HepG2 (cell line): ENCODE data around the gene ATP11A. TPM values are rescaled to one million over a fixed set of nuclear protein-coding genes. Genes with fewer than 3 reads are reported as not detected.

Experiments used
- BCL6 ChIP-seq: IDR thresholded peaks from 2 replicates; pipeline ENCODE4 v1.6.1; 2016; ENCODE audit warnings: missing genetic modification reagents, missing compliant biosample characterization
- BRCA1 ChIP-seq: sonication (generic); formaldehyde crosslinking; IDR thresholded peaks from 2 replicates; pipeline ENCODE4 v1.4.0; 2020; ENCODE audit warnings: missing genetic modification reagents
- CHCHD3 ChIP-seq: sonication (generic); formaldehyde crosslinking; IDR thresholded peaks from 2 replicates; pipeline ENCODE4 v1.8.0; 2022; ENCODE audit warnings: mild to moderate bottlenecking, missing genetic modification reagents, moderate library complexity
- ELF1 ChIP-seq: sonication (generic); formaldehyde crosslinking; IDR thresholded peaks from 2 replicates; pipeline ENCODE4 v1.4.0; 2020; ENCODE audit warnings: missing genetic modification reagents
- GTF3A ChIP-seq: sonication (generic); formaldehyde crosslinking; conservative IDR thresholded peaks from 2 replicates; pipeline ENCODE4 v1.4.0; 2020; ENCODE audit warnings: mild to moderate bottlenecking, missing genetic modification reagents
- HNRNPUL1 ChIP-seq: fragments of 200-400 bp; formaldehyde crosslinking; IDR thresholded peaks from 2 replicates; pipeline ENCODE4 v1.6.1; 2017; ENCODE audit warnings: low read depth, mild to moderate bottlenecking, low read length, moderate library complexity
- JUN ChIP-seq: sonication (generic); formaldehyde crosslinking; IDR thresholded peaks from 2 replicates; pipeline ENCODE4 v1.4.0; 2020; ENCODE audit warnings: mild to moderate bottlenecking, missing genetic modification reagents
- KLF9 ChIP-seq: IDR thresholded peaks from 2 replicates; pipeline ENCODE4 v1.6.1; 2016; ENCODE audit warnings: low read depth
- MIXL1 ChIP-seq: IDR thresholded peaks from 2 replicates; pipeline ENCODE4 v1.6.1; 2016
- NFATC3 ChIP-seq: sonication (generic); formaldehyde crosslinking; IDR thresholded peaks from 2 replicates; pipeline ENCODE4 v1.5.1; 2020; ENCODE audit warnings: mild to moderate bottlenecking, missing genetic modification reagents
- NPAS2 ChIP-seq: sonication (generic); formaldehyde crosslinking; IDR thresholded peaks from 2 replicates; pipeline ENCODE4 v1.8.0; 2022; ENCODE audit warnings: mild to moderate bottlenecking, missing genetic modification reagents, borderline replicate concordance
- PAWR ChIP-seq: sonication (generic); formaldehyde crosslinking; IDR thresholded peaks from 2 replicates; pipeline ENCODE4 v1.4.0; 2020; ENCODE audit warnings: missing genetic modification reagents, mild to moderate bottlenecking, borderline replicate concordance
- PTBP1 ChIP-seq: fragments of 200-400 bp; formaldehyde crosslinking; IDR thresholded peaks from 2 replicates; pipeline ENCODE4 v1.6.1; 2018; ENCODE audit warnings: low read length, low read depth; ENCODE audit not compliant: poor library complexity, severe bottlenecking
- SIN3B ChIP-seq: fragments of 150-350 bp; IDR thresholded peaks from 2 replicates; pipeline ENCODE4 v1.6.1; 2014; ENCODE audit warnings: low read length
- ZGPAT ChIP-seq: IDR thresholded peaks from 2 replicates; pipeline ENCODE4 v1.6.1; 2016; ENCODE audit warnings: mild to moderate bottlenecking
- ZKSCAN5 ChIP-seq: sonication (generic); formaldehyde crosslinking; IDR thresholded peaks from 2 replicates; pipeline ENCODE4 v1.5.1; 2020; ENCODE audit warnings: mild to moderate bottlenecking, missing genetic modification reagents
- ZNF124 ChIP-seq: sonication (generic); formaldehyde crosslinking; IDR thresholded peaks from 2 replicates; pipeline ENCODE4 v1.4.0; 2020; ENCODE audit warnings: missing genetic modification reagents
- ZNF207 ChIP-seq: fragments of 450-650 bp; IDR thresholded peaks from 2 replicates; pipeline ENCODE4 v1.6.1; 2016; ENCODE audit warnings: antibody characterized with exemption, borderline replicate concordance
- ZNF431 ChIP-seq: sonication (generic); formaldehyde crosslinking; IDR thresholded peaks from 2 replicates; pipeline ENCODE4 v1.9.0; 2022; ENCODE audit warnings: missing genetic modification reagents, low read depth, mild to moderate bottlenecking, borderline replicate concordance
- ZNF441 ChIP-seq: sonication (generic); formaldehyde crosslinking; IDR thresholded peaks from 2 replicates; pipeline ENCODE4 v1.7.0; 2021; ENCODE audit warnings: missing genetic modification reagents, borderline replicate concordance
- ZNF460 ChIP-seq: sonication (generic); formaldehyde crosslinking; IDR thresholded peaks from 2 replicates; pipeline ENCODE4 v1.5.1; 2020; ENCODE audit warnings: missing genetic modification reagents, mild to moderate bottlenecking, borderline replicate concordance
- ZNF484 ChIP-seq: sonication (generic); formaldehyde crosslinking; IDR thresholded peaks from 2 replicates; pipeline ENCODE4 v1.5.1; 2020; ENCODE audit warnings: mild to moderate bottlenecking, low read depth, missing genetic modification reagents, borderline replicate concordance
- ZNF691 ChIP-seq: sonication (generic); formaldehyde crosslinking; IDR thresholded peaks from 2 replicates; pipeline ENCODE4 v1.4.0; 2020; ENCODE audit warnings: missing genetic modification reagents, low read depth, mild to moderate bottlenecking, borderline replicate concordance
- ZNF704 ChIP-seq: sonication (generic); formaldehyde crosslinking; IDR thresholded peaks from 2 replicates; pipeline ENCODE4 v1.8.1; 2023; ENCODE audit warnings: mild to moderate bottlenecking, inconsistent platforms, moderate library complexity, missing genetic modification reagents, borderline replicate concordance
- ZNF724P ChIP-seq: sonication (generic); formaldehyde crosslinking; IDR thresholded peaks from 2 replicates; pipeline ENCODE4 v1.8.0; 2022; ENCODE audit warnings: missing genetic modification reagents, borderline replicate concordance
- ZNF768 ChIP-seq: sonication (generic); formaldehyde crosslinking; IDR thresholded peaks from 2 replicates; pipeline ENCODE4 v1.4.0; 2020; ENCODE audit warnings: missing genetic modification reagents
- polyA plus RNA-seq, 8 experiments: library from polyadenylated mRNA; depleted of rRNA in 3 of 8; stranded (reverse) in 7 of 8; unstranded in 1 of 8; fragments of >200 nt; fragmentation: Illumina TruSeq in 4 of 8; extraction: Trizol in 4 of 8; gene quantifications; 2 replicates each; pipeline versions ENCODE4 v1.2.1 to v1.2.3, GENCODE V29; 2011 to 2016; ENCODE audit warnings: low read depth in 4 of 8, missing spikeins in 1 of 8, mixed read lengths in 1 of 8; ENCODE audit not compliant: insufficient read depth in 1 of 8
- total RNA-seq, 5 experiments: library from RNA; depleted of rRNA; stranded (reverse); fragments of >200 nt; fragmentation: Illumina TruSeq; extraction: Trizol; gene quantifications; 2 replicates each; pipeline ENCODE4 v1.2.3, GENCODE V29; 2016; ENCODE audit warnings: low read depth in 1 of 5

Gene ATP11A
- total and polyA plus RNA-seq, 2 of the 13 experiments (the other 11 are each of a cell fraction or from before 2014, with no cell fraction given), result 18.4 to 20.1 TPM

- TF ChIP-seq ZNF460 (CRISPR knock-in tag), result no peak
- no peak for TF ChIP-seq ZNF441 (CRISPR knock-in tag)
- TF ChIP-seq ZNF484 (CRISPR knock-in tag), result no peak
- no peak for TF ChIP-seq BCL6 (CRISPR knock-in tag)
- no peak for TF ChIP-seq NFATC3 (CRISPR knock-in tag)
- no peak for TF ChIP-seq ZNF431 (CRISPR knock-in tag)
- TF ChIP-seq ZGPAT (CRISPR knock-in tag), result peak; percentile 52; the same call in 1 of the 2 replicates
- no peak for TF ChIP-seq HNRNPUL1
- no peak for TF ChIP-seq ZNF768 (CRISPR knock-in tag)
- no peak for TF ChIP-seq JUN (CRISPR knock-in tag)
- TF ChIP-seq MIXL1 (CRISPR knock-in tag), result no peak
- no peak for TF ChIP-seq KLF9 (CRISPR knock-in tag)
- no peak for TF ChIP-seq NPAS2 (CRISPR knock-in tag)
- no peak for TF ChIP-seq SIN3B
- 0 out of 2 replicates have a peak, but pooled peaks have one; percentile 27 for TF ChIP-seq ZNF691
- no peak for TF ChIP-seq ZNF704 (CRISPR knock-in tag)
- no peak for TF ChIP-seq ELF1 (CRISPR knock-in tag)
- TF ChIP-seq ZNF124 (CRISPR knock-in tag), result no peak
- no peak for TF ChIP-seq PAWR (CRISPR knock-in tag)
- no peak; the same call in 1 of the 2 replicates for TF ChIP-seq BRCA1
- no peak for TF ChIP-seq ZNF207
- TF ChIP-seq CHCHD3 (CRISPR knock-in tag), result no peak
- no peak for TF ChIP-seq PTBP1
- TF ChIP-seq ZNF724P (CRISPR knock-in tag), result no peak
- no peak for TF ChIP-seq ZKSCAN5 (CRISPR knock-in tag)
- no peak for TF ChIP-seq GTF3A (CRISPR knock-in tag)
Measured at GRCh38 chr13:112894673-112895481, 205.0 kb downstream of the ATP11A start (continued).
